PC-3 (cell line): ENCODE results near the gene USHBP1. TPM values are rescaled to one million over a fixed set of nuclear protein-coding genes. Genes with fewer than 3 reads are reported as not detected.
A peak's percentile ranks its signal among the peaks of the same experiment; 100 is the strongest.

Experiments used
- ATAC-seq: fragments of 200-7000 bp; cut with Tn5 transposase; 2 replicates; pipeline ENCODE4 v1.9.1; 2020; ENCODE audit warnings: mild to moderate bottlenecking, moderate library complexity
- BruUV-seq: library from RNA; stranded (reverse); fragments of 400-500 nt; replicated peaks from 2 replicates; lab custom pipeline; 2021; lab: Mats Ljungman, UMichigan
- CTCF ChIA-PET: fragments of 300-600 bp; sonication (Branson Sonifier 250); formaldehyde crosslinking; loops from one replicate; lab custom pipeline; 2022; ENCODE audit warnings: antibody characterized with exemption; lab: Charles Lee
- POLR2A ChIA-PET: fragments of 300-600 bp; sonication (Branson Sonifier 250); formaldehyde crosslinking; loops from one replicate; lab custom pipeline; 2022; ENCODE audit warnings: antibody characterized with exemption; ENCODE audit not compliant: unreplicated experiment; lab: Charles Lee
- DNase-seq: peaks from one replicate; pipeline ENCODE4 v3.0.0-alpha.2; 2015
- H2AFZ ChIP-seq: fragments of 300-600 bp; sonication (generic); 2 replicates; pipeline ENCODE4 v1.6.0; 2016; ENCODE audit warnings: antibody characterized with exemption, low read length
- H3F3A ChIP-seq: fragments of 300-600 bp; sonication (generic); one replicate; pipeline ENCODE4 v1.6.0; 2017; ENCODE audit warnings: antibody characterized with exemption, low read length, control low read depth, mild to moderate bottlenecking; ENCODE audit not compliant: unreplicated experiment
- H3K27ac ChIP-seq: fragments of 300-600 bp; sonication (generic); 2 replicates; pipeline ENCODE4 v1.5.1; 2016; ENCODE audit warnings: mild to moderate bottlenecking, low read length
- H3K27me3 ChIP-seq: fragments of 300-600 bp; sonication (generic); 2 replicates; pipeline ENCODE4 v1.6.1; 2016; ENCODE audit warnings: low read length, mixed read lengths
- H3K36me3 ChIP-seq: fragments of 300-600 bp; sonication (generic); 2 replicates; pipeline ENCODE4 v1.6.1; 2016; ENCODE audit warnings: low read depth, mixed run types, low read length, mixed read lengths
- H3K4me1 ChIP-seq: fragments of 300-600 bp; sonication (generic); 2 replicates; pipeline ENCODE4 v1.5.1; 2016; ENCODE audit warnings: low read length; ENCODE audit not compliant: insufficient read depth
- H3K4me2 ChIP-seq: fragments of 300-600 bp; sonication (generic); 2 replicates; pipeline ENCODE4 v1.6.0; 2016; ENCODE audit warnings: low read length
- H3K4me3 ChIP-seq: fragments of 300-600 bp; sonication (generic); 2 replicates; pipeline ENCODE4 v1.5.1; 2016; ENCODE audit warnings: mild to moderate bottlenecking, low read length, mixed read lengths
- H3K79me2 ChIP-seq: fragments of 300-600 bp; sonication (generic); 2 replicates; pipeline ENCODE4 v1.6.1; 2017; ENCODE audit warnings: low read length, mixed read lengths
- H3K9ac ChIP-seq: fragments of 300-600 bp; sonication (generic); 2 replicates; pipeline ENCODE4 v1.6.0; 2016; ENCODE audit warnings: mild to moderate bottlenecking, low read length
- H3K9me2 ChIP-seq: fragments of 300-600 bp; sonication (generic); replicated peaks from 2 replicates; pipeline ENCODE4 v1.6.1; 2016; ENCODE audit warnings: mixed run types, low read length, mixed read lengths
- H3K9me3 ChIP-seq: fragments of 300-600 bp; sonication (generic); 2 replicates; pipeline ENCODE4 v1.6.1; 2016; ENCODE audit warnings: low read length, mixed read lengths
- H4K20me1 ChIP-seq: fragments of 300-600 bp; sonication (generic); 2 replicates; pipeline ENCODE4 v1.6.1; 2016; ENCODE audit warnings: low read length, mixed read lengths
- EZH2 ChIP-seq: fragments of 300-600 bp; sonication (generic); IDR thresholded peaks from one replicate; pipeline ENCODE4 v1.6.1; 2017; ENCODE audit warnings: antibody characterized with exemption, mild to moderate bottlenecking, low read length; ENCODE audit not compliant: unreplicated experiment
- EZH2phosphoT487 ChIP-seq: fragments of 300-600 bp; sonication (generic); IDR thresholded peaks from 2 replicates; pipeline ENCODE4 v1.6.1; 2018; ENCODE audit warnings: mild to moderate bottlenecking, antibody characterized with exemption, low read length, borderline replicate concordance
- intact Hi-C: fragments of 100-400 bp; cut with micrococcal nuclease; formaldehyde crosslinking; loops from 2 replicates; pipeline ENCODE4 v1.9.0; 2023
- total RNA-seq: library from RNA; depleted of rRNA; stranded (reverse); fragments of >200 nt; gene quantifications from 2 replicates; pipeline ENCODE4 v1.2.3, GENCODE V29; 2014
- TF ChIP-seq, protein P1 (sequence below): fragments of 300-600 bp; sonication (generic); conservative IDR thresholded peaks from 2 replicates; pipeline ENCODE4 v1.5.1; 2017; ENCODE audit warnings: antibody characterized with exemption, low read depth, mild to moderate bottlenecking, low read length

Gene USHBP1
- total RNA-seq, 1 experiment from 2014 or later, result not detected

DNA sequence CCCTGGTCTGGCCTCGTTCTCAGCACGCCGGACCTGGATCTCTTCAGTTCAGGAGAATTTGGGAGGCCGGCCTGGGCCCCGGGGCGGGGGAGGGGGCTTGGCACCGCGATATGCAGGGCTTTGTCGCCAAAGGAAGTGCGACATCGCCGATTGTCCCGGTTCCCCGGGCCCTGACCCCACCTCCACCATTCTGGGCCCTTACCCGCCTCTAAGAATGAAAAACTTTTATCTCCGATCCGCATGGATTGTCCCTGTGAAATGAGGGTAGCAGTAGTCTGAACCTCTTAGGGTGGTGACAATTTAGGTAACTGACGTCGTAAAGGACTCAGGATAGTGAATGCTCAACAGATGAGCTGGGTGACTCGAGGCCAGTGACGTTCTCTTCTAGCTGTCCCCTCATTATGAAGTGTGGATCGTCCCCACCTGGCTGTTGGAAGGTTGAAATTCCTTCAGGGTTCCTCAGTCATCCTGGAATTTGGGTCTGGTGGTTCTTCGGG is 45.5 kb upstream of the USHBP1 start:
- peak overlapping the region; percentile 92 for H3K9ac ChIP-seq
- peak overlapping the region; percentile 87 for H3K4me2 ChIP-seq
- no peaks in the 10 kb centered on the region for H3K9me2 ChIP-seq
- peaks cover 12% of the 10 kb centered on the region; the same call in 1 of the 2 replicates for H3K36me3 ChIP-seq
- POLR2A ChIA-PET, result interaction anchor here (1.4 kb wide), 1 partner anchor 23 kb away, joined by 11 read pairs; no protein-coding TSS in a partner anchor
- TF ChIP-seq, protein P1, sequence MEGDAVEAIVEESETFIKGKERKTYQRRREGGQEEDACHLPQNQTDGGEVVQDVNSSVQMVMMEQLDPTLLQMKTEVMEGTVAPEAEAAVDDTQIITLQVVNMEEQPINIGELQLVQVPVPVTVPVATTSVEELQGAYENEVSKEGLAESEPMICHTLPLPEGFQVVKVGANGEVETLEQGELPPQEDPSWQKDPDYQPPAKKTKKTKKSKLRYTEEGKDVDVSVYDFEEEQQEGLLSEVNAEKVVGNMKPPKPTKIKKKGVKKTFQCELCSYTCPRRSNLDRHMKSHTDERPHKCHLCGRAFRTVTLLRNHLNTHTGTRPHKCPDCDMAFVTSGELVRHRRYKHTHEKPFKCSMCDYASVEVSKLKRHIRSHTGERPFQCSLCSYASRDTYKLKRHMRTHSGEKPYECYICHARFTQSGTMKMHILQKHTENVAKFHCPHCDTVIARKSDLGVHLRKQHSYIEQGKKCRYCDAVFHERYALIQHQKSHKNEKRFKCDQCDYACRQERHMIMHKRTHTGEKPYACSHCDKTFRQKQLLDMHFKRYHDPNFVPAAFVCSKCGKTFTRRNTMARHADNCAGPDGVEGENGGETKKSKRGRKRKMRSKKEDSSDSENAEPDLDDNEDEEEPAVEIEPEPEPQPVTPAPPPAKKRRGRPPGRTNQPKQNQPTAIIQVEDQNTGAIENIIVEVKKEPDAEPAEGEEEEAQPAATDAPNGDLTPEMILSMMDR, result no peak
- TF ChIP-seq EZH2phosphoT487 (no peak), EZH2 (no peak)
- no peaks in the 10 kb centered on the region for H3F3A ChIP-seq
- H3K27ac ChIP-seq, result peak overlapping the region; percentile 60
- CTCF ChIA-PET, result no interaction called here
- no TSS peak for BruUV-seq
- peak overlapping the region; percentile 94 for H3K4me3 ChIP-seq
- H3K27me3 ChIP-seq, result no peaks in the 10 kb centered on the region
- H3K9me3 ChIP-seq, result no peaks in the 10 kb centered on the region
- H4K20me1 ChIP-seq, result no peaks in the 10 kb centered on the region
- DNase-seq (no peak), ATAC-seq (no peak)
- H3K79me2 ChIP-seq, result peaks cover 69% of the 10 kb centered on the region
- peaks cover 29% of the 10 kb centered on the region for H3K4me1 ChIP-seq
- intact Hi-C loops, result loop anchor here (1.0 to 2.0 kb wide), 2 partner anchors 24 to 43 kb away; partner anchors contain the start of genes ANO8 and BABAM1
- peak overlapping the region; percentile 56; the same call in 1 of the 2 replicates for H2AFZ ChIP-seq

GRCh38 chr19:17309198-17309964 is 44.8 kb upstream of the USHBP1 start, which contains the start of gene DDA1:
TSS of gene DDA1 (plus strand) at chr19:17309563. CDS start at chr19:17309655, 92 bp downstream.
- Histone ChIP-seq H3K36me3 (peaks cover 8% of the 10 kb centered on the region; the same call in 1 of the 2 replicates), H3F3A (no peaks in the 10 kb centered on the region), H3K9me3 (no peaks in the 10 kb centered on the region), H3K4me2 (peak within 1 kb of the TSS; percentile 87), H3K79me2 (peaks cover 69% of the 10 kb centered on the region), H3K9me2 (no peaks in the 10 kb centered on the region), H2AFZ (peak within 1 kb of the TSS; percentile 56), H4K20me1 (no peaks in the 10 kb centered on the region), H3K27ac (peak within 1 kb of the TSS; percentile 60), H3K9ac (peak within 1 kb of the TSS; percentile 92), H3K27me3 (no peaks in the 10 kb centered on the region), H3K4me3 (peak within 1 kb of the TSS; percentile 94), H3K4me1 (peaks cover 35% of the 10 kb centered on the region)
- intact Hi-C loops, result loop anchor here (1.0 to 2.0 kb wide), 2 partner anchors 25 to 43 kb away; partner anchors contain the start of genes ANO8 and BABAM1
- no peak for TF ChIP-seq EZH2phosphoT487
- TF ChIP-seq, protein P1, result no peak
- ATAC-seq (peak; percentile 75), DNase-seq (peak; percentile 100)
- POLR2A ChIA-PET, result interaction anchor here (0.5 to 1.4 kb wide), 5 partner anchors 8 to 1013 kb away, joined by 3 to 13 read pairs (median 7); partner anchors contain the start of gene LSM4
- CTCF ChIA-PET, result interaction anchor here (1.0 kb wide), 2 partner anchors 8 to 27 kb away, joined by 3 to 4 read pairs; no protein-coding TSS in a partner anchor
- BruUV-seq, result TSS peak; percentile 57
